H1 (cell line): Measurements from ENCODE around the gene AP4M1. TPM values are rescaled to one million over a fixed set of nuclear protein-coding genes. Genes with fewer than 3 reads are reported as not detected.
A peak's percentile ranks its signal among the peaks of the same experiment; 100 is the strongest.

Source experiments
- CTCF ChIA-PET: fragments of 300-600 bp; sonication (Branson Sonifier 250); formaldehyde crosslinking; loops from one replicate; lab custom pipeline; 2021; ENCODE audit not compliant: partially characterized antibody; lab: Charles Lee
- POLR2A ChIA-PET: fragments of 300-600 bp; sonication (Branson Sonifier 250); formaldehyde crosslinking; loops from one replicate; lab custom pipeline; 2021; ENCODE audit warnings: inconsistent platforms; ENCODE audit not compliant: partially characterized antibody; lab: Charles Lee
- DNase-seq, 2 experiments: peaks; one replicate each; pipeline versions ENCODE4 v3.0.0 to v3.0.0-alpha.2; 2010 to 2022; ENCODE audit warnings: low spot score in 2 of 2, low read depth in 1 of 2, mixed read lengths in 1 of 2
- FAIRE-seq: peaks from 2 replicates; lab custom pipeline; 2011; peaks lifted over from hg19 to GRCh38; lab: Jason Lieb, UNC
- H2AFZ ChIP-seq: 2 replicates; pipeline ENCODE4 v1.8.1; 2012; ENCODE audit warnings: low read length, inconsistent platforms
- H2AK5ac ChIP-seq: 2 replicates; pipeline ENCODE4 v1.6.1; 2013; ENCODE audit warnings: low read depth, low read length
- H2BK120ac ChIP-seq: replicated peaks from 2 replicates; pipeline ENCODE3; 2013; ENCODE audit warnings: low read depth, low read length, inconsistent platforms
- H2BK12ac ChIP-seq: 2 replicates; pipeline ENCODE4 v1.6.1; 2013; ENCODE audit warnings: low read depth, low read length
- H2BK15ac ChIP-seq: 2 replicates; pipeline ENCODE4 v1.6.1; 2013; ENCODE audit warnings: low read length
- H2BK20ac ChIP-seq: 2 replicates; pipeline ENCODE4 v1.6.1; 2013; ENCODE audit warnings: low read length
- H2BK5ac ChIP-seq: 2 replicates; pipeline ENCODE4 v1.6.1; 2013; ENCODE audit warnings: low read depth, low read length
- H3K14ac ChIP-seq: 2 replicates; pipeline ENCODE4 v1.6.1; 2013; ENCODE audit warnings: inconsistent platforms; ENCODE audit not compliant: insufficient read length
- H3K18ac ChIP-seq: 2 replicates; pipeline ENCODE4 v1.6.1; 2013; ENCODE audit warnings: low read length; ENCODE audit errors: extremely low read depth
- H3K23ac ChIP-seq: 2 replicates; pipeline ENCODE4 v1.6.1; 2013; ENCODE audit warnings: inconsistent platforms; ENCODE audit not compliant: insufficient read length
- H3K23me2 ChIP-seq: 2 replicates; pipeline ENCODE4 v1.6.1; 2013; ENCODE audit warnings: low read depth, low read length
- H3K27ac ChIP-seq: 2 replicates; pipeline ENCODE4 v1.6.1; 2011; ENCODE audit warnings: low read depth, low read length, inconsistent platforms
- H3K27me3 ChIP-seq, 4 experiments: replicated peaks in 1 of 4; 1 replicate in 1 of 4; 2 replicates in 3 of 4; pipeline versions ENCODE4 v1.6.1 to v1.8.1; 2011 to 2013; ENCODE audit warnings: low read length in 3 of 4, mild to moderate bottlenecking in 3 of 4, inconsistent platforms in 2 of 4, mixed read lengths in 2 of 4, moderate library complexity in 1 of 4; ENCODE audit not compliant: control insufficient read depth in 3 of 4, insufficient read depth in 3 of 4; ENCODE audit errors: extremely low read depth in 1 of 4
- H3K36me3 ChIP-seq, 4 experiments: 2 replicates each; pipeline versions ENCODE4 v1.6.1 to v1.8.1; 2011 to 2013; ENCODE audit warnings: mild to moderate bottlenecking in 4 of 4, low read length in 3 of 4, moderate library complexity in 2 of 4, control low read depth in 1 of 4, inconsistent platforms in 1 of 4; ENCODE audit not compliant: insufficient read depth in 4 of 4, control insufficient read depth in 2 of 4
- H3K4ac ChIP-seq: replicated peaks from 2 replicates; pipeline ENCODE3; 2013; ENCODE audit warnings: low read length, low read depth, mixed read lengths, inconsistent platforms; ENCODE audit not compliant: insufficient read length
- H3K4me1 ChIP-seq, 4 experiments: replicated peaks in 1 of 4; 1 replicate in 1 of 4; 2 replicates in 3 of 4; pipeline versions ENCODE4 v1.6.1 to v1.8.1; 2011 to 2013; ENCODE audit warnings: low read length in 3 of 4, inconsistent platforms in 2 of 4, mixed read lengths in 1 of 4; ENCODE audit not compliant: insufficient read depth in 4 of 4, control insufficient read depth in 3 of 4
- H3K4me2 ChIP-seq, 2 experiments: 2 replicates each; pipeline versions ENCODE4 v1.6.1 to v1.8.1; 2011 to 2013; ENCODE audit warnings: low read depth in 2 of 2, low read length in 2 of 2, control low read depth in 1 of 2, inconsistent platforms in 1 of 2, mild to moderate bottlenecking in 1 of 2; ENCODE audit not compliant: insufficient read depth in 1 of 2
- H3K4me3 ChIP-seq, 4 experiments: fragments of 200-600, 300-600 bp in 1 of 4; sonication (generic), shearing (Covaris generic), sonication (Bioruptor Twin) in 1 of 4; 2 replicates each; pipeline versions ENCODE4 v1.5.1 to v1.8.1; 2011 to 2016; ENCODE audit warnings: low read length in 4 of 4, low read depth in 3 of 4, control low read depth in 2 of 4, inconsistent platforms in 2 of 4, mild to moderate bottlenecking in 2 of 4, mixed read lengths in 1 of 4, moderate library complexity in 1 of 4; ENCODE audit not compliant: insufficient read depth in 2 of 4; ENCODE audit errors: extremely low read depth in 1 of 4
- H3K56ac ChIP-seq: replicated peaks from 2 replicates; pipeline ENCODE3; 2013; ENCODE audit warnings: low read depth, mild to moderate bottlenecking, mixed read lengths, low read length, inconsistent platforms; ENCODE audit not compliant: insufficient read length
- H3K79me1 ChIP-seq: 2 replicates; pipeline ENCODE4 v1.6.1; 2013; ENCODE audit warnings: low read depth, low read length, control low read depth
- H3K79me2 ChIP-seq, 2 experiments: 2 replicates each; pipeline versions ENCODE4 v1.6.1 to v1.8.1; 2012 to 2013; ENCODE audit warnings: low read length in 2 of 2, mild to moderate bottlenecking in 2 of 2, inconsistent platforms in 1 of 2; ENCODE audit not compliant: insufficient read depth in 2 of 2, control insufficient read depth in 1 of 2
- H3K9ac ChIP-seq, 4 experiments: replicated peaks in 1 of 4; 1 replicate in 1 of 4; 2 replicates in 3 of 4; pipeline versions ENCODE4 v1.6.1 to v1.8.1; 2011 to 2013; ENCODE audit warnings: low read depth in 3 of 4, low read length in 3 of 4, control low read depth in 2 of 4, mild to moderate bottlenecking in 2 of 4, moderate library complexity in 2 of 4, inconsistent platforms in 1 of 4; ENCODE audit errors: extremely low read depth in 1 of 4
- H3K9me3 ChIP-seq, 2 experiments: 2 replicates each; pipeline versions ENCODE4 v1.6.1 to v1.8.1; 2012 to 2013; ENCODE audit warnings: mild to moderate bottlenecking in 2 of 2, moderate library complexity in 2 of 2, control low read depth in 1 of 2, inconsistent platforms in 1 of 2, low read depth in 1 of 2, low read length in 1 of 2, mixed read lengths in 1 of 2; ENCODE audit not compliant: insufficient read depth in 2 of 2
- H4K20me1 ChIP-seq, 2 experiments: replicated peaks in 1 of 2; 2 replicates each; pipeline versions ENCODE3 to v1.8.1; 2011 to 2013; ENCODE audit warnings: inconsistent platforms in 2 of 2, low read length in 2 of 2, mild to moderate bottlenecking in 1 of 2; ENCODE audit not compliant: insufficient read depth in 2 of 2, control insufficient read depth in 1 of 2
- H4K5ac ChIP-seq: 2 replicates; pipeline ENCODE4 v1.6.1; 2013; ENCODE audit warnings: low read length, low read depth, mixed read lengths, inconsistent platforms; ENCODE audit not compliant: insufficient read length
- H4K8ac ChIP-seq: 2 replicates; pipeline ENCODE4 v1.8.0; 2013; ENCODE audit warnings: mild to moderate bottlenecking, moderate library complexity, low read length, inconsistent platforms; ENCODE audit not compliant: insufficient read depth; ENCODE audit errors: extremely low read depth
- H4K91ac ChIP-seq: replicated peaks from 2 replicates; pipeline ENCODE3; 2013; ENCODE audit warnings: low read length, mixed read lengths, inconsistent platforms; ENCODE audit not compliant: insufficient read length
- ATF3 ChIP-seq: IDR thresholded peaks from 2 replicates; pipeline ENCODE4 v1.6.1; 2011; ENCODE audit warnings: low read depth, mild to moderate bottlenecking, low read length; ENCODE audit not compliant: insufficient read depth
- BRCA1 ChIP-seq: IDR thresholded peaks from 2 replicates; pipeline ENCODE4 v1.6.1; 2012; ENCODE audit warnings: low read depth, low read length, improper control_type of control experiment
- CBX8 ChIP-seq: fragments of 300-800, 300-1000 bp; sonication (generic); IDR thresholded peaks from 2 replicates; pipeline ENCODE4 v1.7.1; 2016; ENCODE audit warnings: low read depth, low read length, borderline replicate concordance
- CREB1 ChIP-seq: IDR thresholded peaks from 2 replicates; pipeline ENCODE4 v1.6.1; 2012; ENCODE audit warnings: inconsistent platforms
- CTBP2 ChIP-seq: IDR thresholded peaks from 2 replicates; pipeline ENCODE4 v1.7.0; 2011; ENCODE audit warnings: borderline replicate concordance, mild to moderate bottlenecking, moderate library complexity, mixed read lengths, low read length; ENCODE audit not compliant: insufficient read depth, insufficient read length
- E2F6 ChIP-seq: IDR thresholded peaks from 2 replicates; pipeline ENCODE4 v1.6.1; 2012; ENCODE audit warnings: inconsistent platforms
- KDM5A ChIP-seq: fragments of 200-600 bp; IDR thresholded peaks from 2 replicates; pipeline ENCODE4 v1.7.1; 2012; ENCODE audit warnings: mild to moderate bottlenecking, low read length, inconsistent platforms, mixed read lengths
- POLR2A ChIP-seq, 2 experiments: IDR thresholded peaks; 1 replicate in 1 of 2; 2 replicates in 1 of 2; pipeline ENCODE4 v1.6.1; 2011; ENCODE audit warnings: low read depth in 2 of 2, low read length in 2 of 2, mild to moderate bottlenecking in 2 of 2; ENCODE audit errors: control extremely low read depth in 1 of 2
- SIX5 ChIP-seq: IDR thresholded peaks from 2 replicates; pipeline ENCODE4 v1.6.1; 2011; ENCODE audit warnings: mild to moderate bottlenecking, low read depth, low read length
- USF2 ChIP-seq: IDR thresholded peaks from 2 replicates; pipeline ENCODE4 v1.6.1; 2011; ENCODE audit warnings: low read length, improper control_type of control experiment
- WGBS, 2 experiments: shearing (Covaris generic) in 1 of 2; methylation state at CpG; one replicate each; pipeline versions ENCODE4 v1.1.6 to v1.1.7; 2013 to 2015; ENCODE audit warnings: low lambda C conversion rate in 2 of 2, mixed read lengths in 2 of 2, inconsistent platforms in 1 of 2, low coverage in 1 of 2, missing lambda C conversion rate in 1 of 2; ENCODE audit not compliant: insufficient replicate concordance in 2 of 2, insufficient coverage in 1 of 2, insufficient read length in 1 of 2; ENCODE audit errors: extremely low coverage in 1 of 2, missing lambda C conversion rate in 1 of 2; 5-methylcytosine and 5-hydroxymethylcytosine counted together
- polyA plus RNA-seq, 7 experiments: library from polyadenylated mRNA; depleted of rRNA in 3 of 7; stranded (reverse) in 5 of 7; unstranded in 2 of 7; fragments of >200 nt in 5 of 7; fragments of 200-250 nt in 2 of 7; gene quantifications; 1 replicate in 5 of 7; 2 replicates in 1 of 7; 4 replicates in 1 of 7; pipeline versions ENCODE4 v1.2.1 to v1.2.3, GENCODE V29; 2011 to 2013; ENCODE audit warnings: missing spikeins in 2 of 7, mixed read lengths in 2 of 7
- total RNA-seq: library from RNA; stranded (reverse); fragmentation: NEBNext Ultra II Directional; extraction: Animal tissue kit (Norgen Biotek cat#: 25700); gene quantifications from 2 replicates; pipeline ENCODE4 v1.2.1, GENCODE V29; 2021

AP4M1 gene
- total and polyA plus RNA-seq, 2 of the 8 experiments (the other 6 are each of a cell fraction or from before 2014, with no cell fraction given) = 15.2 to 16.6 TPM

- H3K56ac ChIP-seq = peak overlapping the region; percentile 91
- peak overlapping the region; percentile 99 for H4K5ac ChIP-seq
- 2% methylated on average over 41 of the region's 61 CpGs; no CpG with 5 or more reads in 1 of the 2 experiments for WGBS, 2 experiments
- H3K79me1 ChIP-seq = peaks cover 12% of the 10 kb centered on the region
- H3K4me2 ChIP-seq = peak overlapping the region; percentile 77 to 85; a peak in 3 of 4 replicates
- H4K8ac ChIP-seq = peak overlapping the region; percentile 100
- H3K27ac ChIP-seq = peak overlapping the region; percentile 98
- no peaks in the 10 kb centered on the region for H3K27me3 ChIP-seq
- no peak overlapping the region for H2AFZ ChIP-seq
- H3K4me3 ChIP-seq = peak overlapping the region; percentile 76 to 97 (median 84)
- ChIA-PET CTCF (interaction anchor here (0.7 to 5.9 kb wide), 7 partner anchors 8 to 30 kb away, joined by 3 to 55 read pairs (median 4); partner anchors contain the start of gene MBLAC1), POLR2A (interaction anchor here (0.6 to 20.0 kb wide), 46 partner anchors 12 to 787 kb away, joined by 3 to 722 read pairs (median 5); partner anchors contain the start of genes AZGP1, BUD31, CNPY4 and COPS6)
- no peak overlapping the region for H3K23ac ChIP-seq
- peaks cover 39 to 53% (median 41%) of the 10 kb centered on the region in 4 experiments for H3K36me3 ChIP-seq
- peak overlapping the region; percentile 99 for H3K4ac ChIP-seq
- peaks cover 8 to 17% of the 10 kb centered on the region in 2 experiments for H4K20me1 ChIP-seq
- H3K79me2 ChIP-seq = peaks cover 9 to 56% of the 10 kb centered on the region in 2 experiments
- no peaks in the 10 kb centered on the region for H3K9me3 ChIP-seq
- peak in 1 of 2 experiments; percentile 90 for DNase-seq
- H4K91ac ChIP-seq = peak overlapping the region; percentile 99
- H2BK12ac ChIP-seq = no peak overlapping the region; the same call in 1 of the 2 replicates
- no peak overlapping the region for H2BK15ac ChIP-seq
- peak overlapping the region; percentile 66 for H2AK5ac ChIP-seq
- peak overlapping the region; percentile 97 for H2BK5ac ChIP-seq
- no peak overlapping the region for H3K14ac ChIP-seq
- no peak overlapping the region for H2BK20ac ChIP-seq
- peaks cover 0 to 8% (median 3%) of the 10 kb centered on the region in 4 experiments; a peak in 3 of 7 replicates for H3K4me1 ChIP-seq
- H2BK120ac ChIP-seq = no peak overlapping the region
- H3K23me2 ChIP-seq = no peaks in the 10 kb centered on the region; the same call in 1 of the 2 replicates
- H3K9ac ChIP-seq = peak overlapping the region; percentile 98 to 100 (median 100)
- peak overlapping the region; percentile 99 for H3K18ac ChIP-seq
- no peak for FAIRE-seq
- TF ChIP-seq KDM5A = peak; percentile 40
- TF ChIP-seq E2F6 = no peak
- peak in 1 of 2 experiments; percentile 61; a peak in 2 of 3 replicates for TF ChIP-seq POLR2A (IDR thresholded peaks at IDR 0.05; ENCODE audit: control extremely low read depth in 1 of 2, low read depth in 2 of 2, low read length in 2 of 2)
- TF ChIP-seq ATF3 = no peak
- TF ChIP-seq BRCA1 = no peak
- TF ChIP-seq CTBP2 = no peak
- TF ChIP-seq CREB1 = peak; percentile 73; the same call in 1 of the 2 replicates
- TF ChIP-seq CBX8 = no peak
- 0 out of 2 replicates have a peak, but pooled peaks have one; percentile 26 for TF ChIP-seq USF2
- TF ChIP-seq SIX5 = no peak
Measured at GRCh38 chr7:100100420-100101015, 925 bp upstream of the AP4M1 start.
